ENCODE measurements around the gene CFAP54.

Gene CFAP54

DNA sequence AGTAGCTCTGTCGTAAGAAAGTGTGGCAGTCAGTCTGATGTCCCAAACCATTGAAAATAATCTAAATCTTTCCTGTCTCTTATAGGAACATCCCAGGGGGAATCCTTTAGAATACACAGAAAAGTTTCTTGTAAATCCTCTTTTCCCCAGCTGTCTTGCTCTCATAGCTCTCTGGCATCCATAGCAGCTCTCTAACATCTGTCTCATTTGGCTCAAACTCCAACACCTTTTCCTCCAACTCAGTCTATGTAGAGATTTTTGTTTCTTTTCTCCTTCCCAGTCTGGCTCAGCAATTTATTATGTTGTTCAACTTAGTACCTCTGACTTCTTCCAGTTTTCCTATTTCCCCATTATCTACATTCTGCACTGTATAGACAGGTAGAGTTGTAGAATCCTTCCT, 333.3 kb downstream of the CFAP54 start:
- Histone ChIP-seq H3K4me3 (ENCODE audit: extremely low read depth, insufficient read depth, low read length, poor library complexity, severe bottlenecking) (no peak overlapping the region), H3K36me3 (ENCODE audit: control insufficient read depth, insufficient read depth, low read length) (no peaks in the 10 kb centered on the region), H3K4me1 (ENCODE audit: control insufficient read depth, insufficient read depth, low read length, poor library complexity, severe bottlenecking) (no peaks in the 10 kb centered on the region), H3K27ac (ENCODE audit: low read depth, low read length, severe bottlenecking) (no peak overlapping the region), H3K9me3 (ENCODE audit: control insufficient read depth, low read length) (no peaks in the 10 kb centered on the region)
- WGBS, 2 experiments (ENCODE audit: insufficient coverage in 2 of 2), result 75 to 100% methylated on average over 1 of the region's 1 CpG

- WGBS, 2 experiments (ENCODE audit: insufficient coverage in 2 of 2), result 89 to 90% methylated on average over 5 to 6 of the region's 7 CpGs
- Histone ChIP-seq H3K36me3 (ENCODE audit: control insufficient read depth, insufficient read depth, low read length) (no peaks in the 10 kb centered on the region), H3K9me3 (ENCODE audit: control insufficient read depth, low read length) (no peaks in the 10 kb centered on the region), H3K27ac (ENCODE audit: low read depth, low read length, severe bottlenecking) (no peak overlapping the region), H3K4me1 (ENCODE audit: control insufficient read depth, insufficient read depth, low read length, poor library complexity, severe bottlenecking) (no peaks in the 10 kb centered on the region), H3K4me3 (ENCODE audit: extremely low read depth, insufficient read depth, low read length, poor library complexity, severe bottlenecking) (no peak overlapping the region)
Measured at GRCh38 chr12:96824074-96824837, 334.9 kb downstream of the CFAP54 start.

DNA sequence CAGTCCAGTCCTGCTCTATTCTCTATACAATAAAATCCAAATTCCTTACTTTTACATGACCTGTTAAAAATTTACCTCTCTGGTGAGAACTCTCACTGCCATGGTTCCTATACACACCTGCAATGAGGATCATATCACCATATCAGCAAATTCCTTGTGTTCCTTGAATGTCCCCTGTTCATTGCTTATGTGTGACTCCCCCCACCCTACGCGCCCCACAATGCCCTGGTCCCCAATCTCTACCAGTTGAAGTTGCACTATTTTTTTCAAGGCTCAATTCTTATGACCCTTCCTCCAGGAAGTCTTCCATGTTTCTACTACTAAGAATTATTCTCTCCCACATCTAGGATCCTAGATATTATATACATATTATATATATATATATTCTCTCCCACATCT, 335.5 kb downstream of the CFAP54 start:
- Histone ChIP-seq H3K4me3 (ENCODE audit: extremely low read depth, insufficient read depth, low read length, poor library complexity, severe bottlenecking) (no peak overlapping the region), H3K27ac (ENCODE audit: low read depth, low read length, severe bottlenecking) (no peak overlapping the region), H3K9me3 (ENCODE audit: control insufficient read depth, low read length) (no peaks in the 10 kb centered on the region), H3K4me1 (ENCODE audit: control insufficient read depth, insufficient read depth, low read length, poor library complexity, severe bottlenecking) (no peaks in the 10 kb centered on the region), H3K36me3 (ENCODE audit: control insufficient read depth, insufficient read depth, low read length) (no peaks in the 10 kb centered on the region)
- WGBS, 2 experiments (ENCODE audit: insufficient coverage in 2 of 2), result 100% methylated on average over 2 of the region's 2 CpGs; no CpG with 5 or more reads in 1 of the 2 experiments

- H3K4me1 ChIP-seq (ENCODE audit: control insufficient read depth, insufficient read depth, low read length, poor library complexity, severe bottlenecking), result no peaks in the 10 kb centered on the region
- no peak overlapping the region for H3K27ac ChIP-seq (ENCODE audit: low read depth, low read length, severe bottlenecking)
- WGBS, 2 experiments (ENCODE audit: insufficient coverage in 2 of 2), result 87 to 96% methylated on average over 3 to 4 of the region's 5 CpGs
- no peaks in the 10 kb centered on the region for H3K36me3 ChIP-seq (ENCODE audit: control insufficient read depth, insufficient read depth, low read length)
- H3K9me3 ChIP-seq (ENCODE audit: control insufficient read depth, low read length), result no peaks in the 10 kb centered on the region
- no peak overlapping the region for H3K4me3 ChIP-seq (ENCODE audit: extremely low read depth, insufficient read depth, low read length, poor library complexity, severe bottlenecking)
Measured at GRCh38 chr12:96828169-96828789, 338.9 kb downstream of the CFAP54 start.

- WGBS, 2 experiments (ENCODE audit: insufficient coverage in 2 of 2), result no CpG with 5 or more reads among the region's 3 CpGs
- no peak overlapping the region for H3K27ac ChIP-seq (ENCODE audit: low read depth, low read length, severe bottlenecking)
- no peaks in the 10 kb centered on the region for H3K36me3 ChIP-seq (ENCODE audit: control insufficient read depth, insufficient read depth, low read length)
- H3K4me1 ChIP-seq (ENCODE audit: control insufficient read depth, insufficient read depth, low read length, poor library complexity, severe bottlenecking), result no peaks in the 10 kb centered on the region
- no peak overlapping the region for H3K4me3 ChIP-seq (ENCODE audit: extremely low read depth, insufficient read depth, low read length, poor library complexity, severe bottlenecking)
- H3K9me3 ChIP-seq (ENCODE audit: control insufficient read depth, low read length), result no peaks in the 10 kb centered on the region
Measured at GRCh38 chr12:96829354-96829753, 340.0 kb downstream of the CFAP54 start.

GRCh38 chr12:96831346-96831745, 342.0 kb downstream of the CFAP54 start:
- no peak overlapping the region for H3K27ac ChIP-seq (ENCODE audit: low read depth, low read length, severe bottlenecking)
- H3K9me3 ChIP-seq (ENCODE audit: control insufficient read depth, low read length), result no peaks in the 10 kb centered on the region
- no peaks in the 10 kb centered on the region for H3K36me3 ChIP-seq (ENCODE audit: control insufficient read depth, insufficient read depth, low read length)
- no peaks in the 10 kb centered on the region for H3K4me1 ChIP-seq (ENCODE audit: control insufficient read depth, insufficient read depth, low read length, poor library complexity, severe bottlenecking)
- no peak overlapping the region for H3K4me3 ChIP-seq (ENCODE audit: extremely low read depth, insufficient read depth, low read length, poor library complexity, severe bottlenecking)
- WGBS, 2 experiments (ENCODE audit: insufficient coverage in 2 of 2), result 86% methylated on average over 1 of the region's 1 CpG; no CpG with 5 or more reads in 1 of the 2 experiments

- Histone ChIP-seq H3K4me1 (ENCODE audit: control insufficient read depth, insufficient read depth, low read length, poor library complexity, severe bottlenecking) (peaks cover 3% of the 10 kb centered on the region), H3K27ac (ENCODE audit: low read depth, low read length, severe bottlenecking) (no peak overlapping the region), H3K36me3 (ENCODE audit: control insufficient read depth, insufficient read depth, low read length) (no peaks in the 10 kb centered on the region), H3K9me3 (ENCODE audit: control insufficient read depth, low read length) (no peaks in the 10 kb centered on the region), H3K4me3 (ENCODE audit: extremely low read depth, insufficient read depth, low read length, poor library complexity, severe bottlenecking) (no peak overlapping the region)
- WGBS, 2 experiments (ENCODE audit: insufficient coverage in 2 of 2), result no CpG with 5 or more reads among the region's 2 CpGs
Measured at GRCh38 chr12:96846293-96846692, 356.9 kb downstream of the CFAP54 start.

- WGBS, 2 experiments (ENCODE audit: insufficient coverage in 2 of 2), result no CpG with 5 or more reads among the region's 3 CpGs
- Histone ChIP-seq H3K27ac (ENCODE audit: low read depth, low read length, severe bottlenecking) (no peak overlapping the region), H3K4me1 (ENCODE audit: control insufficient read depth, insufficient read depth, low read length, poor library complexity, severe bottlenecking) (peaks cover 3% of the 10 kb centered on the region), H3K36me3 (ENCODE audit: control insufficient read depth, insufficient read depth, low read length) (no peaks in the 10 kb centered on the region), H3K9me3 (ENCODE audit: control insufficient read depth, low read length) (no peaks in the 10 kb centered on the region), H3K4me3 (ENCODE audit: extremely low read depth, insufficient read depth, low read length, poor library complexity, severe bottlenecking) (no peak overlapping the region)
Measured at GRCh38 chr12:96850676-96851075, 361.3 kb downstream of the CFAP54 start.

GRCh38 chr12:96858162-96858561, 368.8 kb downstream of the CFAP54 start:
- Histone ChIP-seq H3K4me3 (ENCODE audit: extremely low read depth, insufficient read depth, low read length, poor library complexity, severe bottlenecking) (no peak overlapping the region), H3K4me1 (ENCODE audit: control insufficient read depth, insufficient read depth, low read length, poor library complexity, severe bottlenecking) (peaks cover 12% of the 10 kb centered on the region), H3K36me3 (ENCODE audit: control insufficient read depth, insufficient read depth, low read length) (no peaks in the 10 kb centered on the region), H3K27ac (ENCODE audit: low read depth, low read length, severe bottlenecking) (no peak overlapping the region), H3K9me3 (ENCODE audit: control insufficient read depth, low read length) (no peaks in the 10 kb centered on the region)
- 80 to 100% methylated on average over 1 of the region's 1 CpG for WGBS, 2 experiments (ENCODE audit: insufficient coverage in 2 of 2)

- Histone ChIP-seq H3K27ac (ENCODE audit: low read depth, low read length, severe bottlenecking) (no peak overlapping the region), H3K4me1 (ENCODE audit: control insufficient read depth, insufficient read depth, low read length, poor library complexity, severe bottlenecking) (peaks cover 20% of the 10 kb centered on the region), H3K9me3 (ENCODE audit: control insufficient read depth, low read length) (no peaks in the 10 kb centered on the region), H3K4me3 (ENCODE audit: extremely low read depth, insufficient read depth, low read length, poor library complexity, severe bottlenecking) (no peak overlapping the region), H3K36me3 (ENCODE audit: control insufficient read depth, insufficient read depth, low read length) (no peaks in the 10 kb centered on the region)
- WGBS, 2 experiments (ENCODE audit: insufficient coverage in 2 of 2), result 100% methylated on average over 1 of the region's 2 CpGs
Measured at GRCh38 chr12:96861656-96862055, 372.3 kb downstream of the CFAP54 start.

DNA sequence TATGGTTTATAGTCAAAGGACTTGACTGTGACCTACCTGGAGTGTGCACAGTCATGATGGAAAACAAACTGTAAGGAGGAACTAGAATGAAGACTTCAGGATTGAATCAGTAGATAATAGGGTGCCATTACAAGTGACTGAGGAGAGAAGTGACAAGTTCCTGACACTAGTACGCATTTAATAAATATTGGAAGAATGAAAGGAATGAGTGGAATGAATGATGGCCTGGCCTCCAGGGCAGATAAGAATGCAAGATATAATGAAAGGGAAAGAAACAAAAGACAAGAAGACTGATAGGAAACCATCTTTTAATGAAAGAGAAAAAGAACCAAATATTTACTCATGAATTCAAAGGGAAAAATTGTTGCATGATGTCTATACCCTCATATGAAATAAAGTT, 372.9 kb downstream of the CFAP54 start:
- Histone ChIP-seq H3K36me3 (ENCODE audit: control insufficient read depth, insufficient read depth, low read length) (no peaks in the 10 kb centered on the region), H3K4me3 (ENCODE audit: extremely low read depth, insufficient read depth, low read length, poor library complexity, severe bottlenecking) (no peak overlapping the region), H3K9me3 (ENCODE audit: control insufficient read depth, low read length) (no peaks in the 10 kb centered on the region), H3K4me1 (ENCODE audit: control insufficient read depth, insufficient read depth, low read length, poor library complexity, severe bottlenecking) (peaks cover 20% of the 10 kb centered on the region), H3K27ac (ENCODE audit: low read depth, low read length, severe bottlenecking) (peak overlapping the region; percentile 75)
- 67% methylated on average over 1 of the region's 1 CpG; no CpG with 5 or more reads in 1 of the 2 experiments for WGBS, 2 experiments (ENCODE audit: insufficient coverage in 2 of 2)

All from mesodermal cell (in vitro differentiated cells).